HG03139 (cell line): Measurements from ENCODE around the gene INSL3.
A peak's percentile ranks its signal among the peaks of the same experiment; 100 is the strongest.
"Not testable (repeated sequence)": the region's sequence is repeated elsewhere in the genome, so short reads cannot be mapped to it uniquely, and the experiment has no call there.

ENCODE experiments used
- ATAC-seq: cut with Tn5 transposase; IDR thresholded peaks from one replicate; pipeline ENCODE4 v1.9.1; 2021; ENCODE audit not compliant: unreplicated experiment

The INSL3 gene

GRCh38 chr19:17790059-17790780, 31.1 kb downstream of the INSL3 start:
- no peak for ATAC-seq

DNA sequence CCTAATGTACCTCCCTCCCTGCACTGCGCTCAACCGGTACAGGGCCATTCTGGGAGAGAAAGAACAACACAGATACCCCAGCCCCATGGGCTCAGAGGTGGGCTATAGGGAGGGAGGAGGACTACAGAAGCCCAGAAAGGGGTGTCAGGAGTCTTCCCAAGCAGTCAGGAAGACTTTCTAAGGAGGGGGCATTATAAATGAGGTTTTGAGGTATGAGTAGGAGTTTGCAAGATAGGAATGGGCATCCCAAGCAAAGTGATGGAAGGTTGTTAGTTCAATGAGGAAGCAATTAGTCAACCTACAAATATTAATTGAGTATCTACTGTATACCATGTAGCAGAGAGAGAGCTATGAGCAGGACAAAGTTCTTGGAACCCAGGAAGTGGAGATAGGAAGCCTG, 32.7 kb downstream of the INSL3 start:
- ATAC-seq, result no peak

GRCh38 chr19:17787274-17787913, 33.9 kb downstream of the INSL3 start:
- ATAC-seq, result no peak

- no peak for ATAC-seq
Observed at GRCh38 chr19:17784201-17785008, 36.9 kb downstream of the INSL3 start.

GRCh38 chr19:17783721-17784120, 37.6 kb downstream of the INSL3 start:
- ATAC-seq, result not testable (repeated sequence)

- no peak for ATAC-seq
Observed at GRCh38 chr19:17780781-17781180, 40.5 kb downstream of the INSL3 start.

DNA sequence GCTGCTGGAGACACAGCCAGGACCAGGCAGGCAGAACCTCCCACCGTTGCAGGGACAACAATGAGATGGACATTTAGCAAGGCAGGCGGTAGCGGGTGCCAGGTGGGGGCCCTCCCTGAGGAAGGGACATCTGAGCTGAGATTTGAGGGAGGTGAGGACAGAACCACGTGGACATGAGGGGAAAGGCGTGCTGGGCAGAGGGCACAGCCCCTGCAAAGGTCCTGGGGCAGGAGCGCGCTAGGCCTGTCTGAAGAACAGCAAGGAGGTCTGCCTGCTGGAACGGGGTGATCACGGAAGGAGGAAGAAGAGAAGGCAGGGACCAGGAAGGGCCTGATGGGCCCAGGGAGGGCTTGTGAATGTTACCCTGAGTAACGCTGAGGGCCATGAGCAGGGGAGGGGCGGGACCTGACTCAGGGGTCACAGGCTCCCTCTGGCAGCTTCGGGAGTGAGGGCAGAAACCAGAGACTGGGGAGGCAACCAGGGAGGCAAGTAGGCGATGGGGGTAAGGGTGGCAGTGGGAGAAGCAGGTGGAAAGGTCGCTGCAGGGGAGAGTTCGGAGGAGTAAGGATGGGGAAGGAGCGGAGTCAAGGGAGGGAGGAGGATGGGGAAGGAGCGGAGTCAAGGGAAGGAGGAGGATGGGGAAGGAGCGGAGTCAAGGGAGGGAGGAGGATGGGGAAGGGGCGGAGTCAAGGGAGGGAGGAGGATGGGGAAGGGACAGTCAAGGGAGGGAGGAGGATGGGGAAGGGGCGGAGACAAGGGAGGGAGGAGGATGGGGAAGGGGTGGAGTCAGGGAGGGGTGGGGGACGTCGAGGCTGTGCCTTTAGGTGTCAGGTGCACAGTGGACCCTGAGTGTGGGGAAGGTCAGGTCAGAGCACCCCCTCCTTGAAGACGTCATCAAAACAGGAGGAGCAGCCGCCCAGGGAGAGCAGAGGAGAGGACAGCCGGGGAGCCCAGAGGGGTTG, 42.1 kb downstream of the INSL3 start:
- ATAC-seq, result no peak

GRCh38 chr19:17778251-17778967, 42.9 kb downstream of the INSL3 start:
- no peak for ATAC-seq

- ATAC-seq, result not testable (repeated sequence)
Observed at GRCh38 chr19:17777840-17778239, 43.5 kb downstream of the INSL3 start.

DNA sequence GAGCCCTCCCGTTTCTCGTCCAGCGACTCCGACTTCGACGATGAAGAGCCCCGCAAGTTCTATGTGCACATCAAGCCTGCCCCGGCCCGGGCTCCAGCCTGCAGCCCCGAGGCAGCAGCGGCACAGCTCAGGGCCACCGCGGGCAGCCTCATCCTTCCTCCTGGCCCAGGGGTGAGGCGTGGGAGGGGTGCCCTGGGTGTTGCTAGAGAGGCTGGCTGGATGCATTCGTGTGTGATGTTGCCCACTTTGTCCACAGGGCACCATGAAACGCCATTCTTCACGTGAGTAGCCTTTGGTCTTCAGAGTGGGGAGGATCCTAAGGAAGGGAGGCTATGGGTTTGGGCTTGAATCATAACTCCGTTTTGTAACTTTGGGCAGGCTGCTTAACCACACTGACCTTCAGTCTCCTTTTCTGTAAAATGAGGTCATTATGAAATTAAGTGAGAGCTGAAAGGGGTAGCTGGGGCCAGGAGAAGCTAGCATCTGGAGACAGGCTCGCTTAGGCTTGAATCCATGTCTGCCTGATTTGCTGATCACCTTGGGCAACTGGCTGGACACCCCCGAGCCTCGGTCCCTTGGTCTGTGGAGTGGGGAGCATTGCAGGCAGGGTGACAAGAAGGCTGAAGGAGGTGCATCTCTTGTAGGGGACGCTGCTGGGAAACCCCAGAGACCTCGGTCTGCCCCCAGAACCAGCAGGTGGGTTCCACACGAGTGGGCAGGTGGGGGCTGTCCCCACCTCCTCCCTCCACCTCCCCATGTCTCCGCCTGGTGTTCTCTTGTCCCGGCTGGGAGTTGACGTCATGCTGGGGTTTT, 45.1 kb downstream of the INSL3 start:
- ATAC-seq, result peak; percentile 68

- no peak for ATAC-seq
Observed at GRCh38 chr19:17775245-17775927, 45.9 kb downstream of the INSL3 start.

- no peak for ATAC-seq
Observed at GRCh38 chr19:17772172-17772571, 49.1 kb downstream of the INSL3 start.

DNA sequence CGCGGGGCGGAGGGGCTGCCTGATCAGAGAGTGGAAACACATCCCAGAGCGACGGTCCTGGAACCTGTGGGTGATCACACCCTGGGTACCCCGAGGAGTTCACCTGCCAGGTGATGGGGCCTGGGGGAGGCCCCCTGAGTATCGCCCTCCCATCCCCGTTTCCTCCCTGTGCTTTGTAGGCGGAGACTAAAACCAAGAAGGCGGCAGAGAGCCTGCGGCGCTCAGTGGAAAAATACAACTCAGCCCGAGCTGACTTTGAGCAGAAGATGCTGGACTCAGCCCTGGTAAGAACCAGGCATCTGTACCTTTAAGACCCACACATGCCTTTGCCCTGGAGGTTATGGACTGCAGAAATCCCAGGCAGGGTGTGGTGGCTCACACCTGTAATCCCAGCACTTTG, 50.7 kb downstream of the INSL3 start:
- no peak for ATAC-seq

- ATAC-seq, result no peak
Observed at GRCh38 chr19:17767559-17767958, 53.8 kb downstream of the INSL3 start.

GRCh38 chr19:17766543-17767131, 54.7 kb downstream of the INSL3 start:
- ATAC-seq, result no peak
